HEK293 (cell line): Measurements from ENCODE around the gene EMSY.

Experiments
- ZNF830 ChIP-seq: fragments of 450-650 bp; IDR thresholded peaks from 2 replicates; pipeline ENCODE4 v1.5.0; 2018; ENCODE audit warnings: missing biosample characterization, missing genetic modification characterization, low read depth, mild to moderate bottlenecking, moderate library complexity
- TF ChIP-seq, protein P1 (sequence below): fragments of 450-650 bp; formaldehyde crosslinking; IDR thresholded peaks from 2 replicates; pipeline ENCODE4 v1.5.1; 2016; ENCODE audit warnings: missing biosample characterization, missing genetic modification characterization

DNA sequence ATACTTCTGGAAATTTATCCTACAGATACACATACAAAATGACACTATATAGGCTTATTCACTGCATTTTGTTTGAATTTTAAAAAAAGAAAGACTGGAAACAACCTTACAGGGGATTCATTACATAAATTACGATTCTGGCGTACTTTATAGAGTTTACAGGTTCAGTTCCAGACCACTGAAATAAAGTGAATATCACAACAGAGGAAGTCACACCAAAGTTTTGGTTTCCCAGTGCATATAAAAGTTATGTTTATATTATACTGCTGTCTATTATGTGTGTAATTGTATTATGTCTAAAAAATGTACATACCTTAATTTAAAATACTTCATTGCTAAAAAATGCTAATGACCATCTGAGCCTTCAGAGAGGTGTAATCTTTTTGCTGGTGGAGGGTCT, 62.0 kb downstream of the EMSY start:
- TF ChIP-seq, protein P1, sequence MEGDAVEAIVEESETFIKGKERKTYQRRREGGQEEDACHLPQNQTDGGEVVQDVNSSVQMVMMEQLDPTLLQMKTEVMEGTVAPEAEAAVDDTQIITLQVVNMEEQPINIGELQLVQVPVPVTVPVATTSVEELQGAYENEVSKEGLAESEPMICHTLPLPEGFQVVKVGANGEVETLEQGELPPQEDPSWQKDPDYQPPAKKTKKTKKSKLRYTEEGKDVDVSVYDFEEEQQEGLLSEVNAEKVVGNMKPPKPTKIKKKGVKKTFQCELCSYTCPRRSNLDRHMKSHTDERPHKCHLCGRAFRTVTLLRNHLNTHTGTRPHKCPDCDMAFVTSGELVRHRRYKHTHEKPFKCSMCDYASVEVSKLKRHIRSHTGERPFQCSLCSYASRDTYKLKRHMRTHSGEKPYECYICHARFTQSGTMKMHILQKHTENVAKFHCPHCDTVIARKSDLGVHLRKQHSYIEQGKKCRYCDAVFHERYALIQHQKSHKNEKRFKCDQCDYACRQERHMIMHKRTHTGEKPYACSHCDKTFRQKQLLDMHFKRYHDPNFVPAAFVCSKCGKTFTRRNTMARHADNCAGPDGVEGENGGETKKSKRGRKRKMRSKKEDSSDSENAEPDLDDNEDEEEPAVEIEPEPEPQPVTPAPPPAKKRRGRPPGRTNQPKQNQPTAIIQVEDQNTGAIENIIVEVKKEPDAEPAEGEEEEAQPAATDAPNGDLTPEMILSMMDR (tag by site-specific recombination) = no peak
- TF ChIP-seq ZNF830 (tag by site-specific recombination) = no peak
